HEK293 (cell line): Measurements from ENCODE around the gene SLC38A8.
A peak's percentile ranks its signal among the peaks of the same experiment; 100 is the strongest.

ENCODE experiments used
- CTCF ChIA-PET: fragments of 350-600 bp; formaldehyde crosslinking; extraction: SDS; loops from one replicate; lab custom pipeline; 2021; ENCODE audit warnings: antibody characterized with exemption; lab: Yijun Ruan, JAX
- POLR2A ChIA-PET: fragments of 300-600 bp; formaldehyde crosslinking; extraction: SDS; loops from one replicate; lab custom pipeline; 2020; ENCODE audit warnings: antibody characterized with exemption, inconsistent platforms; lab: Yijun Ruan, JAX
- H3K27ac ChIP-seq: fragments of 200-500 bp; sonication (Bioruptor generic); 2 replicates; pipeline ENCODE4 v1.5.1; 2014; ENCODE audit warnings: low read depth, low read length, control low read depth, inconsistent platforms; ENCODE audit errors: extremely low read depth
- H3K36me3 ChIP-seq, 2 experiments: fragments of 200-500 bp in 1 of 2; sonication (Bioruptor generic) in 1 of 2; 1 replicate in 1 of 2; 2 replicates in 1 of 2; pipeline ENCODE4 v1.5.1; 2014 to 2017; ENCODE audit warnings: inconsistent platforms in 2 of 2, low read length in 2 of 2; ENCODE audit not compliant: control insufficient read depth in 2 of 2, insufficient read depth in 1 of 2
- H3K4me1 ChIP-seq: fragments of 200-500 bp; sonication (Bioruptor generic); 2 replicates; pipeline ENCODE4 v1.5.1; 2014; ENCODE audit warnings: mild to moderate bottlenecking, low read length, inconsistent platforms; ENCODE audit not compliant: control insufficient read depth, insufficient read depth
- H3K4me3 ChIP-seq: 2 replicates; pipeline ENCODE4 v1.5.1; 2011; ENCODE audit warnings: low read depth, mild to moderate bottlenecking, control low read depth, low read length, moderate library complexity
- H3K9me3 ChIP-seq: fragments of 200-500 bp; sonication (Bioruptor generic); 2 replicates; pipeline ENCODE4 v1.5.1; 2014; ENCODE audit warnings: low read depth, low read length, inconsistent platforms; ENCODE audit not compliant: control insufficient read depth, insufficient read depth
- CTCF ChIP-seq: fragments of 450-650 bp; formaldehyde crosslinking; IDR thresholded peaks from 2 replicates; pipeline ENCODE4 v1.5.1; 2016; ENCODE audit warnings: missing biosample characterization, missing genetic modification characterization
- GLIS1 ChIP-seq: fragments of 450-650 bp; formaldehyde crosslinking; IDR thresholded peaks from 2 replicates; pipeline ENCODE4 v1.5.1; 2016; ENCODE audit warnings: missing biosample characterization, missing genetic modification characterization
- KLF17 ChIP-seq: fragments of 450-650 bp; formaldehyde crosslinking; IDR thresholded peaks from 2 replicates; pipeline ENCODE4 v1.5.1; 2016; ENCODE audit warnings: missing biosample characterization, missing genetic modification characterization
- SCRT1 ChIP-seq: fragments of 450-650 bp; formaldehyde crosslinking; IDR thresholded peaks from 2 replicates; pipeline ENCODE4 v1.5.1; 2016; ENCODE audit warnings: missing biosample characterization, missing genetic modification characterization, borderline replicate concordance
- ZBTB1 ChIP-seq: fragments of 450-650 bp; formaldehyde crosslinking; IDR thresholded peaks from 2 replicates; pipeline ENCODE4 v1.5.1; 2016; ENCODE audit warnings: missing biosample characterization, missing genetic modification characterization
- ZNF10 ChIP-seq: fragments of 450-650 bp; formaldehyde crosslinking; IDR thresholded peaks from 2 replicates; pipeline ENCODE4 v1.5.1; 2017; ENCODE audit warnings: missing biosample characterization, missing genetic modification characterization
- ZNF221 ChIP-seq: fragments of 450-650 bp; formaldehyde crosslinking; IDR thresholded peaks from 2 replicates; pipeline ENCODE4 v1.5.1; 2017; ENCODE audit warnings: missing biosample characterization, missing genetic modification characterization, borderline replicate concordance
- ZNF350 ChIP-seq: fragments of 450-650 bp; formaldehyde crosslinking; IDR thresholded peaks from 2 replicates; pipeline ENCODE4 v1.5.0; 2017; ENCODE audit warnings: missing biosample characterization, mild to moderate bottlenecking, missing genetic modification characterization
- ZNF398 ChIP-seq: fragments of 450-650 bp; formaldehyde crosslinking; IDR thresholded peaks from 2 replicates; pipeline ENCODE4 v1.5.1; 2017; ENCODE audit warnings: missing biosample characterization, missing genetic modification characterization
- ZNF473 ChIP-seq: fragments of 450-650 bp; formaldehyde crosslinking; IDR thresholded peaks from 2 replicates; pipeline ENCODE4 v1.5.1; 2017; ENCODE audit warnings: missing biosample characterization, missing genetic modification characterization
- ZNF548 ChIP-seq: fragments of 450-650 bp; formaldehyde crosslinking; IDR thresholded peaks from 2 replicates; pipeline ENCODE4 v1.5.1; 2016; ENCODE audit warnings: missing biosample characterization, missing genetic modification characterization
- ZNF549 ChIP-seq: fragments of 450-650 bp; IDR thresholded peaks from 2 replicates; pipeline ENCODE4 v1.5.1; 2018; ENCODE audit warnings: missing biosample characterization, missing genetic modification characterization, mild to moderate bottlenecking, inconsistent platforms, moderate library complexity
- ZNF600 ChIP-seq: fragments of 450-650 bp; formaldehyde crosslinking; IDR thresholded peaks from 2 replicates; pipeline ENCODE4 v1.5.1; 2016; ENCODE audit warnings: missing biosample characterization, missing genetic modification characterization
- ZNF624 ChIP-seq: fragments of 450-650 bp; formaldehyde crosslinking; IDR thresholded peaks from 2 replicates; pipeline ENCODE4 v1.5.1; 2017; ENCODE audit warnings: missing biosample characterization, missing genetic modification characterization
- ZNF654 ChIP-seq: fragments of 450-650 bp; formaldehyde crosslinking; IDR thresholded peaks from 2 replicates; pipeline ENCODE4 v1.5.1; 2016; ENCODE audit warnings: low read depth, missing biosample characterization, missing genetic modification characterization
- ZNF660 ChIP-seq: fragments of 450-650 bp; IDR thresholded peaks from 2 replicates; pipeline ENCODE4 v1.5.1; 2018; ENCODE audit warnings: missing biosample characterization, mild to moderate bottlenecking, missing genetic modification characterization

The SLC38A8 gene

GRCh38 chr16:84062734-84063640, 20.4 kb upstream of the SLC38A8 start (continued):
- TF ChIP-seq ZNF660 (tag by site-specific recombination) (peak; percentile 59; the same call in 1 of the 2 replicates), ZNF548 (tag by site-specific recombination) (no peak)
- TF ChIP-seq, all 188 proteins: peak for 9

GRCh38 chr16:84061236-84061819, 18.7 kb upstream of the SLC38A8 start:
- H3K9me3 ChIP-seq: no peaks in the 10 kb centered on the region
- H3K4me1 ChIP-seq: no peaks in the 10 kb centered on the region
- H3K4me3 ChIP-seq: no peak overlapping the region
- H3K36me3 ChIP-seq: peaks cover 23 to 96% of the 10 kb centered on the region in 2 experiments
- H3K27ac ChIP-seq: no peak overlapping the region
- TF ChIP-seq CTCF (tag by site-specific recombination) (no peak), KLF17 (no peak), ZNF221 (tag by site-specific recombination) (no peak), ZNF473 (tag by site-specific recombination) (no peak), ZBTB1 (tag by site-specific recombination) (no peak), ZNF600 (tag by site-specific recombination) (no peak), ZNF398 (tag by site-specific recombination) (no peak), ZNF549 (tag by site-specific recombination) (no peak), ZNF654 (tag by site-specific recombination) (no peak), SCRT1 (tag by site-specific recombination) (no peak), ZNF624 (no peak), ZNF10 (no peak), ZNF350 (no peak), GLIS1 (tag by site-specific recombination) (no peak)
- TF ChIP-seq, all 188 proteins: peak for 0
- CTCF ChIA-PET: interaction anchor here (0.6 to 4.8 kb wide), 5 partner anchors 18 to 107 kb away, joined by 4 to 36 read pairs (median 5); no protein-coding TSS in a partner anchor
- POLR2A ChIA-PET: no interaction called here
